DMS 273 treated with DMSO at 0.1 percent for 48 hours (cell line): ENCODE data around the gene LPP.

ENCODE experiments used
- DNase-seq: peaks from one replicate; lab custom pipeline; 2025; lab: John Stamatoyannopoulos, UW

Gene LPP

GRCh38 chr3:188198001-188198400 lies 44.0 kb downstream of the LPP start:
- no peak for DNase-seq

GRCh38 chr3:188198760-188199327 lies 44.9 kb downstream of the LPP start:
- no peak for DNase-seq

- DNase-seq, result no peak
Observed at GRCh38 chr3:188199386-188199785, 45.4 kb downstream of the LPP start.

GRCh38 chr3:188200481-188200880 lies 46.5 kb downstream of the LPP start:
- no peak for DNase-seq

- DNase-seq, result no peak
Observed at GRCh38 chr3:188202358-188203138, 48.6 kb downstream of the LPP start.

- DNase-seq, result no peak
Observed at GRCh38 chr3:188204526-188204925, 50.6 kb downstream of the LPP start.

- DNase-seq, result no peak
Observed at GRCh38 chr3:188205992-188206416, 52.0 kb downstream of the LPP start.

GRCh38 chr3:188206787-188207186 lies 52.8 kb downstream of the LPP start:
- DNase-seq, result no peak

- no peak for DNase-seq
Observed at GRCh38 chr3:188207941-188208515, 54.1 kb downstream of the LPP start.

GRCh38 chr3:188208516-188208981 lies 54.6 kb downstream of the LPP start:
- DNase-seq, result no peak

- DNase-seq, result no peak
Observed at GRCh38 chr3:188209034-188209433, 55.1 kb downstream of the LPP start.

GRCh38 chr3:188209740-188210139 lies 55.8 kb downstream of the LPP start:
- DNase-seq, result no peak

GRCh38 chr3:188211476-188211875 lies 57.5 kb downstream of the LPP start:
- no peak for DNase-seq

GRCh38 chr3:188212308-188212969 lies 58.5 kb downstream of the LPP start:
- DNase-seq, result no peak

- no peak for DNase-seq
Observed at GRCh38 chr3:188214442-188214841, 60.5 kb downstream of the LPP start.

- DNase-seq, result no peak
Observed at GRCh38 chr3:188215129-188215528, 61.2 kb downstream of the LPP start.

- no peak for DNase-seq
Observed at GRCh38 chr3:188217011-188217463, 63.1 kb downstream of the LPP start.

- no peak for DNase-seq
Observed at GRCh38 chr3:188217726-188218125, 63.8 kb downstream of the LPP start.

- DNase-seq, result no peak
Observed at GRCh38 chr3:188218603-188219002, 64.6 kb downstream of the LPP start.

- no peak for DNase-seq
Observed at GRCh38 chr3:188219147-188219546, 65.2 kb downstream of the LPP start.

GRCh38 chr3:188220097-188220788 lies 66.3 kb downstream of the LPP start:
- no peak for DNase-seq
